GM10847 (cell line): ENCODE data around the gene PCDHB12.
"Not testable (repeated sequence)": the region's sequence is repeated elsewhere in the genome, so short reads cannot be mapped to it uniquely, and the experiment has no call there.

Experiments
- POLR2A ChIP-seq: IDR thresholded peaks from 2 replicates; pipeline ENCODE4 v1.6.1; 2011; ENCODE audit not compliant: insufficient read length; ENCODE audit errors: extremely low read depth

PCDHB12 gene

DNA sequence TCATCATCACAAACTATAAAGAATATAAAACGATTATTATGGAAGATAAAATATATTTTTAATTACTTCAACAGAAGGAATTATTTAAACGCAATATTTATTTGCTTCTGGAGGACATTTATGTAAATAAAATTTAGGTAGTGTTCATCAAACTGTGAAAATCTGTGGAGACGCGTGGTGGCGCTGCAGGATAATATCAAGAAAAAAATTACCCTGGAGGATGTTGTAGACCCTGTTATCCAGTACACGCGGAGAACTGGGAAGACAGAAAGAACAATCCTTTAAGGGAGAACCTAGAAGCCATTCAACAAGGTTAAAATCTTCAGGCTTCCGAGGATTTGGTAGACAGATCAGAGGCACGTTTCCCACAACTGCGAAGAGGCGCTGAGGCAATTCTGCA is at the start of gene PCDHB12:
Gene PCDHB12 (plus strand): TSS at position 242 of the 400 bp plus-strand sequence. CDS start 189 bp downstream, outside the sequence.
- TF ChIP-seq POLR2A: no peak

DNA sequence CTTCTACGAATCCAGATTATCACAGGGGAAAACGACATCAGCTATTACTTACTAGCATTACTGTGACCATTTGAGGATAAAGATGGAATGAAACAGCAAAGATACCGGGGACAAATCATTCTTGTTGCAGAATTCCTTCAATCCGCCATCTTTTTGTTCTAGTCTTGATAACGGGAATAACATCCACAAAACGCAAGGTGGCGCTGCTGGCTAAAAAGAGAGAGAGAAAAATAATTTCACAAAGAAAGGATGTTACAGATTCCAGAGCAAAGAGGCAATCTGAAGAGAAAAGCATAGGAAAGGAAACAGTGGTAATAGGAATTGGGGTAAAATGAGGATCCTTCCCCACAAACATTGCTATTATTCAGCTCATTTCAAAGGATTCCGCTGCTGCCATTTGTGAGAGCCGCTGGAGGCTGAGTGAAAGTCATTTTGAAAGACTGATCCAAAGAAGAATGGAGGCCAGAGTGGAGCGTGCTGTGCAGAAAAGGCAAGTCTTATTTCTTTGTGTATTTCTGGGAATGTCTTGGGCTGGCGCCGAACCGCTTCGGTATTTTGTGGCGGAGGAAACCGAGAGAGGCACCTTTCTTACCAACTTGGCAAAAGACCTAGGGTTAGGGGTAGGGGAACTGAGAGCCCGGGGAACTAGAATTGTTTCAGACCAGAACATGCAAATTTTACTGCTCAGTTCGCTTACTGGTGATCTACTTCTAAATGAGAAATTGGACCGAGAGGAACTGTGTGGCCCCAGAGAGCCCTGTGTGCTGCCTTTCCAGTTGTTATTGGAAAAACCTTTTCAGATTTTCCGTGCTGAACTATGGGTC is 35.9 kb upstream of the PCDHB12 start, which contains the start of gene PCDHB7:
Gene PCDHB7 (plus strand): TSS at position 264 of the 824 bp plus-strand sequence. CDS start 192 bp downstream, at position 456.
- TF ChIP-seq POLR2A: no peak

DNA sequence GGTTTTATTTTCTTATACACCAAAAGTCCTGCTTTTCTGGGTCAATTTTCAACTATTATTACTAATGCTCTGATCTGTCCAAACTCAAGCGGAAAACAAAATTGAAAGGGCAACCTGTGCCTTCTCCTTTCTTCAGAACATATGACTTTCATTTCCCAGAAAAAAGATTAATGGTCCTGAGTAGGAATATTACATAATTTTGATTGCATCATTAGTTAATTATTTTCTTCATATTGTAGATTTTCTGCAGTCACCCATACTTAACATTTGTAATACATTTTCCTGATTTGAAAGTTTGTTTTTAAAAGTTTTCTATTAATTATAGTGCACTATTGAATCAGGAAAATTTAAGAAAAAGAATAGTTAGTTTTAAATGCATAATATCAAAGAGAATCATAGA is 32.6 kb upstream of the PCDHB12 start:
- no peak for TF ChIP-seq POLR2A

DNA sequence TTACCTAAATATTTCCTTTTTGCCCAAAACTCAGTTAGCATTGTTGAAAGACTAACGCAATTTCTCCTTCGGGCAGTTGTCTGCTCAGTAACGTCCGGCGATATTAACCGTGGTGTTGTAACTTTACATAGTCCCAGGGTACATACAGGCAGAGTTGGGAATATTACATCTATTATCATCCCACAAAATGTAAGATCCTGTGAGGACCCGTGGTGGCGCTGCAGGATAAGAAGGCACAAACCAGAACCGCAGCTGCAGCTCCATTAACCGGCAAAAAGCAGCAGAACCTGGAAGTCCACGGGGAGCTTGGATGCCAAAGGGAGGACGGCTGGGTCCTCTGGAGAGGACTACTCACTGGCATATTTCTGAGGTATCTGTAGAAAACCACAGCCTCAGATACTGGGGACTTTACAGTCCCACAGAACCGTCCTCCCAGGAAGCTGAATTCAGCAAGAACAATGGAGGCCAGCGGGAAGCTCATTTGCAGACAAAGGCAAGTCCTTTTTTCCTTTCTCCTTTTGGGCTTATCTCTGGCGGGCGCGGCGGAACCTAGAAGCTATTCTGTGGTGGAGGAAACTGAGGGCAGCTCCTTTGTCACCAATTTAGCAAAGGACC is 30.8 kb upstream of the PCDHB12 start, which contains the start of gene PCDHB8:
Gene PCDHB8 (plus strand): TSS at position 214 of the 615 bp plus-strand sequence. CDS start 245 bp downstream, at position 459.
- TF ChIP-seq POLR2A: not testable (repeated sequence)

DNA sequence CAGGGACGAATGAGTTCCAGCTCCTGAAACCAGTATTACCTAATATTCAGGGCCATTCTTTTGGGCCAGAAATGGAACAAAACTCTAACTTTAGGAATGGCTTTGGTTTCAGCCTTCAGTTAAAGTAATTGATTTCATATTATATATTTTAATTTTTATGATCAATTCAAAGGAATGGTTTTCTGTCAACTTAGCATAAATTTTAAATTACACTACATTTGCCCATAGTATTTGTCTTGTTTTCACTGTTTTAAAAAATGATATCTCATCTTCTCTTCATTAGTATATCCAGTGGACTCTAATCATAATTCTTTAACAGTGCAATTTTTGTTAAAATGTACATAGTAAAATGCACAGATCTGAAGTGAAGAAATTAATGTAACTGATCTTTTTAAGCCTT is 28.2 kb upstream of the PCDHB12 start:
- no peak for TF ChIP-seq POLR2A

DNA sequence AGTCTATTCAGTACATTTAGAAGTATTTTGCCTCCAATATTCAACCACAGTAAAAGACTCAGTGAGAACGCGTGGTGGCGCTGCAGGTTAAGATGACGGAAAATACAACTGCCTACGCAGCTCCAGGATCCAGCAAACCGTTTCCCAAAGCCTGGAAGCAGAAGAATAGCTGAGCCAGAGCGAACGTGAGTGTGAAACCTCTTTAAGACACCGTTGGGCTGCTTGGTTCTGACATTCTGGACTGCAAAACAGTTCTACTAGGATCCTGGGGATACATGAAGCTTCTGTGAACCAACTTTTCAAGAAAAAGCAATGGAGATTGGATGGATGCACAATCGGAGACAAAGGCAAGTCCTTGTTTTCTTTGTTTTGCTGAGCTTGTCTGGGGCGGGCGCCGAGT is 26.3 kb upstream of the PCDHB12 start, which contains the start of gene PCDHB16:
Gene PCDHB16 (plus strand): TSS at position 140 of the 400 bp plus-strand sequence. CDS start 173 bp downstream, at position 313.
- no peak for TF ChIP-seq POLR2A

DNA sequence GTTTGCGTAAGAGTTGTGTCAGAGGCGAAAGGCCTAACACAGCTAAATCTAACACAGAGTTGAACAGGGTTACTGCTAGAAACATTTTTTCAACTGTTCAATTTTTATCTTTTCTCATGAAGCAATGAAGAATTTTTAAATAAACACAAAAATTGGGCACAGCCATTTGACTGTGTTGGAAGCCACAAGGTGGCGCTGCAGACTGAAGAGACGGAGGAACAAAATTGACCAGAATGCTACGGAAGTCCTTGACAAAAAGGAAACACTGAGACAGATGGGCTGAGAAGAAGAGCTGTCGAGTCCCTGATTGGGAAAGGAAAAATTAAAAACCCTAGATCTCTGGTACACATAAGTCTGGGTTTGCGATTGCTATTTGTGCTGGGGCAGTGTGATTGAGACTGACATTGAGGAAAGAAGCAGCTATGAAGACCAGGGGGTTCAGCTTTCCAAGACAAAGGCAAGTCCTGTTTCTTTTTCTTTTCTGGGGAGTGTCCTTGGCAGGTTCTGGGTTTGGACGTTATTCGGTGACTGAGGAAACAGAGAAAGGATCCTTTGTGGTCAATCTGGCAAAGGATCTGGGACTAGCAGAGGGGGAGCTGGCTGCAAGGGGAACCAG is 21.5 kb upstream of the PCDHB12 start, which contains the start of gene PCDHB9:
Gene PCDHB9 (plus strand): TSS at position 265 of the 616 bp plus-strand sequence. CDS start 158 bp downstream, at position 423.
- no peak for TF ChIP-seq POLR2A

DNA sequence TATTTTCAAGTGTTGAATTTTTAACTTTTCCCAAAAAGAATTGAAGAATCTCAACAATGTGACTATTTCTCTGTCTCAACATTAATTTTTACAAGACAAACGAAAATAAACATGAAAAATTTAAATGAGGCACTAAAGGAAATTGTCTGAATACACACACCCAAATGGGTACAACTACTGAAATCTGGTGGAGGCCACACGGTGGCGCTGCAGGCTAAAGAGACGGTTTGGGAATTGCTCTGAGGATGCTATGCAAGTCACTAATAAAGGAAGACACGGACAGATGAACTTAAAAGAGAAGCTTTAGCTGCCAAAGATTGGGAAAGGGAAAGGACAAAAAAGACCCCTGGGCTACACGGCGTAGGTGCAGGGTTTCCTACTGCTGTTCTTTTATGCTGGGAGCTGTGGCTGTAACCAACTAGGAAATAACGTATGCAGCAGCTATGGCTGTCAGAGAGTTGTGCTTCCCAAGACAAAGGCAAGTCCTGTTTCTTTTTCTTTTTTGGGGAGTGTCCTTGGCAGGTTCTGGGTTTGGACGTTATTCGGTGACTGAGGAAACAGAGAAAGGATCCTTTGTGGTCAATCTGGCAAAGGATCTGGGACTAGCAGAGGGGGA is 16.3 kb upstream of the PCDHB12 start, which contains the start of gene PCDHB10:
Gene PCDHB10 (plus strand): TSS at position 244 of the 616 bp plus-strand sequence. CDS start 200 bp downstream, at position 444.
- no peak for TF ChIP-seq POLR2A

DNA sequence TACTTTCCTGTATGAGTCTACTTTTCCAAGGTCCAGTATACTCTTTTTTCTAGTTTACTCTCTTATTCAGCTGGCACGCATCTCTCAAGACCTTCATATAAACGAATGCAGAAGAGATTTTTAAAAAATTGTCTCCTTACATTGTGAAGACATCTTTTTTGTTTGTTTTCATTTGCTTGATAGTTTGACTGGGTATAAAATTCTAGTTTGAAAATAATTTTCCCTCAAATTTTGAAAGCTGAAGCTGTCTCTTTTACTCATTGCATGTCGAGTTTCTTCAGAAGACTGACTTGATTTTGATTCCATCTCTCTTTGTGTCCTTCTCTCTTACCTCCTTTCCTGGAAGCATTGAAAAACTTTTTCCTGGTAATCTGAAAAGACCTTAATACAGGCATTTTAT is 12.2 kb upstream of the PCDHB12 start:
- TF ChIP-seq POLR2A: no peak

DNA sequence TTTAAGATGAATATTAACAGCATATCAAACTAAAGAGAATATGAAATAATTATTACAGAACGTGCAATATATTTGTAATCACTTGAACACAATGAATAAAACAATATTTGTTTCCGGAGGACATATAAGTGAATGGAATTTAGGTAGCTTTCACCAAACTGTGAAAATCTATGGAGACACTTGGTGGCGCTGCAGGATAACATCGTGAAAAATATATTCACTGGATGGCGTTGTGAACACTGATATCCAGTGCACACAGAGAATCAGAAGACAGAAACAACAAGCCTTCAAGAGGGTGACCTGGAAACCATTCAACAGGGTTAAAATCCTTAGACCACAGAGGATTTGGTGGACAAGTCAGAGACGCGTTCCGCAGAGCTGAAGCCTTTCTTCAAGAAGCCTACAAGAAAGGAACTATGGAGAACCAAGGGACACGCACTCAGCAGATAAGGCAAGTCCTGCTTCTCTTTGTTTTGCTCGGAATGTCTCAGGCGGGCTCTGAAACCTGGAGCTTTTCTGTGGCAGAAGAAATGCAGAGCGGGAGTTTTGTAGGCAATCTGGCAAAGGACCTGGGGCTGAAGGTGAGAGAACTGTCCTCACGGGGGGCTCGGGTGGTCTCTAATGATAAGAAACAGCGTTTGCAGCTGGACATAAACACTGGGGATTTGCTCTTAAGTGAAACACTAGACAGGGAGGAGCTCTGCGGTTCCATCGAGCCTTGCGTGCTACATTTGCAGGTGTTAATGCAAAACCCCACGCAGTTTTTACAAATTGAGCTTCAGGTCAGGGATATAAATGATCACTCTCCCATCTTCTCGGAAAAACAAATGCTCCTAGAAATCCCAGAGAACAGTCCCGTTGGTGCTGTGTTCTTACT is 8.9 kb upstream of the PCDHB12 start, which contains the start of gene PCDHB11:
Gene PCDHB11 (plus strand): TSS at position 269 of the 877 bp plus-strand sequence. CDS start 148 bp downstream, at position 417.
- no peak for TF ChIP-seq POLR2A

DNA sequence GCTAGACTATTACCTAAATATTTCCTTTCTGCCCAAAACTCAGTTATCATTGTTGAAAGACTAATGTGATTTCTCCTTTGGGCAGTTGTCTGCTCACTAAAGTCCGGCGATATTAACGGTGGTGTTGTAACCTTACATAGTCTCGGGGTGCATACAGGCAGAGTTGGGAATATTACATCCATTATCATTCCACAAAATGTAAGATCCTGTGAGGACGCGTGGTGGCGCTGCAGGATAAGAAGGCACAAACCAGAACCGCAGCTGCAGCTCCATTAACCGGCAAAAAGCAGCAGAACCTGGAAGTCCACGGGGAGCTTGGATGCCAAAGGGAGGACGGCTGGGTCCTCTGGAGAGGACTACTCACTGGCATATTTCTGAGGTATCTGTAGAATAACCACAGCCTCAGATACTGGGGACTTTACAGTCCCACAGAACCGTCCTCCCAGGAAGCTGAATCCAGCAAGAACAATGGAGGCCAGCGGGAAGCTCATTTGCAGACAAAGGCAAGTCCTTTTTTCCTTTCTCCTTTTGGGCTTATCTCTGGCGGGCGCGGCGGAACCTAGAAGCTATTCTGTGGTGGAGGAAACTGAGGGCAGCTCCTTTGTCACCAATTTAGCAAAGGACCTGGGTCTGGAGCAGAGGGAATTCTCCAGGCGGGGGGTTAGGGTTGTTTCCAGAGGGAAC is 5.3 kb downstream of the PCDHB12 start, which contains the start of gene PCDHB13:
Gene PCDHB13 (plus strand): TSS at position 264 of the 684 bp plus-strand sequence. CDS start 205 bp downstream, at position 469.
- TF ChIP-seq POLR2A: not testable (repeated sequence)

DNA sequence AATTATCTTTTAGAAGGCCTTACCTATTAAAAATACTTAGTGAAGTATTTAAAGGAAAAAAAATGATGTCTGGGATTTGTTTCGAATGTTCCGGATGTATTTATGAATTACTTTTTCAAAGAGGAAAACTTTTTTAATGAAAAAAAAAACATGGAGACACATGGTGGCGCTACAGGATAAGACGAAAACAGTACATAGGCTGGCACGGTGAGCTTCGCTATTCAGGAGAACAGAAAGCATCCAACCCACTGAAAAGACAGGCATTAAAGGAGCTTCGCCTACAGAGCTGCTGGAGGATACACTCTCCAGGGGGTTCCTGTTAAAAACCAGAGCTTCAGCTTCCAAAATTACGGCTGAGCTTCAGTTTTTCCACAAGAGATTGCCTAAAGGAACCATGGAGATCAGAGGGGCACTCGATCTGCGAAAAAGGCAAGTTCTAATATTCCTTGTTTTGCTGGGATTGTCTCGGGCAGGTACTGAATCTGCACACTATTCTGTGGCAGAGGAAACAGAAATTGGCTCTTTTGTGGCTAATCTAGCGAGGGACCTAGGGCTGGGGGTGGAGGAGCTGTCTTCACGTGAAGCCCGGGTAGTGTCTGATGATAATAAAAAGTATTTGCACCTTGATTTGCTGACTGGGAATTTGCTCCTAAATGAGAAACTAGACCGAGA is 14.7 kb downstream of the PCDHB12 start, which contains the start of gene PCDHB14:
Gene PCDHB14 (plus strand): TSS at position 232 of the 672 bp plus-strand sequence. CDS start 163 bp downstream, at position 395.
- TF ChIP-seq POLR2A: no peak
